CD4-positive, alpha-beta T cell treated with Interleukin-2 at 100 ng/mL for 4 hours (primary cell): ENCODE measurements around the gene MGAT5.
A peak's percentile ranks its signal among the peaks of the same experiment; 100 is the strongest.

Experiments used
- DNase-seq: peaks from one replicate; pipeline ENCODE4 v3.0.0-alpha.2; 2020; ENCODE audit warnings: low spot score

MGAT5 gene

DNA sequence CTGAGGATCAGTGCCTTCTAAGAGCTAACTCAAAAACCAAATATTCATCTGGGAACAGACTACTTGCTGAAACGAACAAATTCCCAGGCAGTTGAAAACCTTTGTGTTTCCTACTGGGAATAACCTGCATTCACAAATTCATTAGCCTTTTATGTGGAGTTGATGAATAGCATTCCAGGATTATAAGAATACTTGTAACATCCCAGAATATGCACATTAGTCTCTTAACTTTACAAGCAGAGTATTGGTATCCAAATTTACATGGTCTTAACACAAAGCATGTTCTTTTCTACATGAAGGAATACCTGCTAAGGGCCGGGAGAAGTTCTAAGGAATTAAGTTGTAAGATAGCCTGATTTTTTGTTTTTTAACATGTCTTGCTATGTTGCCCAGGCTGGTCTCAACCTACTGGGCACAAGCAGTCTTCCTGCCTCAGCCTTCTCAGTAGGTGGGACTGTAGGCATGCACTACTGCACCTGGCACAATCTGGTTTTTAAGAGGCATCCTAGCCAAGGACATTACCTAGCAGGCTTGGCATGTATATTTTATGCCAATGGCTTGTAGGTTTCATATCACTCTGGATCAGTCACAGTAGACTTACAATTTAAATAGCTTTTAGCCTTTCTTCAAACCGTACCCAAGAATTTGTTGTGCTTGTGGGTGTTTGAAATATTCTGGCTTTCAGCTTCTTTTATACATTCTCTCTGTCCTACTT is 50.7 kb downstream of the MGAT5 start:
- no peak for DNase-seq

DNA sequence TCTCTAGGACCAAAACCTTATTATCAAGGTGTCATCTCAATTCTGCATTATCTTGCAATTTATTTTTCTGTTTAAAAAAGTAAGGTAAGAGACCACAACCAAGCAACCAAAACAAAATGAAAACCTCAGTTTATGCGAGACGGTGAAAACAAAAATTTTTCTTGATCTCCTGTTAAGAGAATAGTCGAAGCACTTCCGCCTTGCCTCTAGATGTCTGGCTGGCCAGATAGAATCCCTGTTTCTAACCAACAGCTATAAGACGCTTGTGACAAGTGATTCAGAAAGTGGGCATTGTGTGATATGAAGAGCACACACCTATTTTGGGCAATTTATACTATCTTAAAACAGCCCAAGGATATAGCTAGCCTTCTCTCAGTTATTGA is 51.2 kb downstream of the MGAT5 start:
- DNase-seq, result peak; percentile 55

DNA sequence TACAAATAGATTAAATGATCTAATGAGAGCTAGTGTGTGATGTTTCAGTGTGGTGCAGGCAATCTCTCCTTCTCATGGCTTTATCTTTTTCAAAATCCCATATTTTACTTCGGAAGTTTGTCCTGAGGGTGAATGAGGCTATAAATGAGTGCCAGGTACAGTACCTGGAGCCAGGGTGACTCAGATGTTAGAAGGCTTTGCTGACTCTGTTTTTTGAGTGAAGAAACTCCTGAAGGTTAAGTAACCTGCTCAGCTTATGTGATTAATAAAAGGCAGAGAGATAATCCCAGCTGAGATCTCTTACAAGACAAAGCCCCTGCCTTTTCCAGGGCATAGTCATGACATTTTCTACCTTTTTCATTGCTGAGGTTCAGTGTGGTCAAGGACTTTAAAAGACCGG is 52.6 kb downstream of the MGAT5 start:
- DNase-seq, result no peak

DNA sequence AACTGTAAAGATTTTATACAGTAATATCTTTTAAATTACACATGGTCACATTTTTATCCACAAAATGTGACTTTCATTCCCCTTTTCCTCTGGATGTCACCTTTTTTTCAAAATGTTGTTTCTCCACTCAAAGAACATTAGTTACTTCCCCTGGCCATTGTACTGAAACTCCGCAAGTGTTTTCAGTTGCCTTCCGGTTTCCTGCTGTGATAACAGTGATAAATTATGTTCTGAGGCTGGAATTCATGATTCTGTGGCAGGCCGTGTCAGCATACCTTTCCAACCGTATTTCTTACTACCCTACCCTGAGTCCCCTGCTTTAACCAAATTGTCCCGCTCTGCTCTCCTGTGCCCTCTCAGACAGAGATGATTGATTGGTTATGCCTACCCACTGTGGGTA is 53.5 kb downstream of the MGAT5 start:
- no peak for DNase-seq

- no peak for DNase-seq
These were observed 54.9 kb downstream of the MGAT5 start for GRCh38 chr2:134308474-134309385.

GRCh38 chr2:134310107-134311079 is 56.5 kb downstream of the MGAT5 start:
- no peak for DNase-seq

GRCh38 chr2:134312482-134312881 is 58.6 kb downstream of the MGAT5 start:
- DNase-seq, result no peak

GRCh38 chr2:134314202-134314601 is 60.3 kb downstream of the MGAT5 start:
- no peak for DNase-seq

DNA sequence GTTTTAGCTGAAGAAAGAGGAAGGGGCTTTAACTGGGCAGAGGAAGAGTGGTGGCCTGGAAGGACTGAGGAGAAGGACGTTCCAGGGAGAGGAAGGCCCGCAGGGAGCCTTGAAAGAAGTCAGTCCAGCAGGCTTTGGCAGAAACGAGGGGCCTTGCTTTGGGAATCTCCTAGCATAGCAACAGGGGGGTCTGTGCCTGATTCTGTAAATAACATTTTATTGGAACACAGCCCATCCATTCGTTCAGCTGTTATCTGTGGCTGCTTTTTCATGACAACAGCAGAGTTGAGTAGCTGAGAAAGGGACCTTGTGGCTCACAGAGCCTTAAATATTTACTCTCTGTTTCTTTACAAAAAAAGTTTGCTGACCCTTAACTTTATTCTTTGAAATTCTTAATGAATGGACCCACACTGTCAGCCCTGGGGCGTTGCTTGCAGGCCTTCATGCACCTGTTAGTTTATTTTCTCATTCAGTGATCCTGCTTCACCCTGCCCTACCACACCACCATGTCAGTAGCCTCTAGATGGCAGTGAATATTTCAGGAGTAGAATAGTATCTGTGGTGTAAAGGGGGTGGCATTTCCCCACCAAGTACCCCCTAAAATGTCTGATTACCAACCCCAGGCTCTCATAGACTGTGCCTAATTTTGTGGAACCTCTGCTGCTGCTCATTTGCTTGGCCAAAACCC is 61.0 kb downstream of the MGAT5 start:
- no peak for DNase-seq

GRCh38 chr2:134315471-134315870 is 61.6 kb downstream of the MGAT5 start:
- no peak for DNase-seq

GRCh38 chr2:134319596-134320254 is 65.9 kb downstream of the MGAT5 start:
- DNase-seq, result no peak

DNA sequence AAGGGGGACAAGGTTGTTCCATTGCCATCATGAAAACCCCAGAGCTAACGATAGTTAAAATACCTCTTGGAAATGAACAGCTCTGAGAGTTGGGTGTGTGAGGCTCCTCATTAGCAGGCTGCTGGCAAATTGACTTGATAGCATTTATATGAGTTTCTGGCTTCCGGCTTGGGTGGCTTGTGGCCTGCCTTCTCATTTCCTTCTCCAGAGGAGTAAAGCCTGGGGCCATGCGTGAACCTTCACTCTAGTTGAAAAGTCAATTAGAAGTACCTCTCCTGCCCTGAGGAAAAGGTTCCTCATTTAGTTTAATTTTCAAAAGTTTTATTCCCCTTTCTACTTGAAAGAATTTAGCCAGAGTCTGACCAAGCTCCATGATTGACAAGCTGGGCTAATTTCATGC is 67.1 kb downstream of the MGAT5 start:
- DNase-seq, result peak; percentile 57

GRCh38 chr2:134323777-134324176 is 69.9 kb downstream of the MGAT5 start:
- no peak for DNase-seq

- DNase-seq, result no peak
These were observed 70.6 kb downstream of the MGAT5 start for GRCh38 chr2:134324430-134324829.

DNA sequence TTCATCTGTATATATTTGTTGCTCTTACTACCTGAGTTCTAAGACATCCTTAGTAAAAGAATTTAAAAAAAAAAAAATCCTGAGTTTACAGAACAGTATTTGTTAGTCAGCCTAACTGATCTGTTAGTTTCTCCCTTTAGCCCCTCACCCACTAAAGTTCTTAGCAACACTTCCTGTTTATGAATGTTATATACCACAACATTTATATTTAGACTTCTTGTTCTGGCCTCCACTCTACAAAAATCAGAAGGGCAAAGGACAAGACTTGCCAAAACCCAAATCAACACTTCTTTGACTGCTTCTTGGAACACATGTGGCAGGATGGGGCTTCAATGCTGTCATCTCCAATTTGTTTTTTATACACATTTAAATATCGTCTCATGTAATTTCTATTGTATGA is 71.1 kb downstream of the MGAT5 start:
- DNase-seq, result peak; percentile 73

GRCh38 chr2:134325696-134326095 is 71.8 kb downstream of the MGAT5 start:
- no peak for DNase-seq

DNA sequence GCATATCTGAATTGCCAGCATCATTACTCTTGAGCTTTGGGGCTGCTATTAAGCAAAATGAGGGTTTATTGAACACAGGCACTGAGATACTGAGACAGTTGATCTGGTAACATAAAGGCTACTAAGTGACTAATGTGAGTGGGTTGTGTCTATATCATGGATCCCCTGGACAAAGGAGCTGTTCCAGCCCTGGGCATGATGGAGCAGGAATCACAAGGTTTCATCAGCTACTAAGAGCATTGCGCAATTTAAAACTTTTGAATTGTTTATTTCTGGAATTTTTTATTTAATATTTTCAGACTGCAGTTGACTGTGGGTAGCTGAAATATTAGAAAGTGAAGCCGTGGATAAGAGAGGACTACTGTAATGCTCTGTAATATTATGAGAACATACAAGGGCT is 73.5 kb downstream of the MGAT5 start:
- no peak for DNase-seq

- DNase-seq, result no peak
These were observed 77.2 kb downstream of the MGAT5 start for GRCh38 chr2:134331081-134331480.

DNA sequence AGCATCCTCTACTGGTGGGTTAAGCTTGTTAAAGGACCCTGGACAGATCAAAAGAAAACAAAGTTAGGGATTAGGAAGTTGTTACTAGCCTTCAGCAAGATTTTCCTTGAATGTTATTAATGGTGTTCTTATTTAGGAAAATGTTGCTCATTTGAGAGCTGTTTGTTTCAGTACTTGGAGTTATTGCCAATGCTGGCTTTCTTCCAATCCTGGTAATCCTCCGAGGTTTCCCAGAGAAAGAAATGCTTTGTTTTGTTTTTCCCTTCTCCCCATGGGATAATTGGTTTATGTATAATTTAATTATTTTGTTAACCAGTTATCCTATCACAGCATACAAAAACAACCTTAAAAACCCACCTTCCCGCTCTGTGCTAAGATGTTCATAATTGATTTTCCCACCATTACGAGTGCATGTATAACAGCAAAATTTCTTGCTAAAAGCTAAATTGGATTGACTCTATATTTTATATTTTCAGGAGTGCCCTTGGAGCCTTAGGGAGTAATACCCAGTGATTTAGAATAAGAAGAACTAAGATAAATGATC is 79.8 kb downstream of the MGAT5 start:
- DNase-seq, result no peak

DNA sequence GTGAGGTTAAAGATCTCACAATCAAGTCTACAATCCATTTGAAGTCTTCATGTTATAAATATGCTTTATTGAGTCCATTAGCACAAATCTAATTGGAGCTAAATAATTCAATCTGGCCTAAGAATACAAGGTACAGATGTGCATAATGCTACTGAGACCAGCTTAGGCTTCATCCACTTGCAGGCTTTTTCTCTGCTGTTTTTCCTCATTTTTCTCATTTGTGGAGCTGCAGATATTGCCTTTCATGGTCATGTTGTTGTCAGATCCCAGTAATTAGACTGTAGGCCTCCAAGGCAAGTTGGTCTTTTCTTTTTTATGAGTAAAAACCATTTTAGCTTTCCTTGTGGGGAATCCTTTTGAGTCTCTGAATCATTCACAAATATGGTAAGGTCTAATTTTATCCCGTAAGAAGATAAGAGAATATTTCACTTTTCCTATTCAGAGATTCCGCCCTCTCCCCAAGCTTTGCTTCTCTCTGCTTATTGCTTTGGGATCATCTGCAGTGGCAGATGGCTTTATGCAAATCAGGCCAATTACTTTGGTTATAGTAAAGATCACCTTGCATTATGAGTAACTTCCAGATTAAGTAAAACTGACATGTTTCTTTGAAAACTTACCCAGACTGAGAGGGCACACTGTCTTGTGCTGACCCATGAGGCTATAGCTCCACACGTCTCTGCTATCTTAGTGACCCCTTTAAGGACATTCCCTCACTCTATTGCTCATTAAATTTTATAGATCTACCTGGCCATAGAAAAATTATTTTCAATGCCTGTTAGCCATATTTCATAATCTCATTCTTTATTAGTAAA is 80.9 kb downstream of the MGAT5 start:
- no peak for DNase-seq
